ENCODE measurements around the gene PKP4.
"Not testable (repeated sequence)": the region's sequence is repeated elsewhere in the genome, so short reads cannot be mapped to it uniquely, and the experiment has no call there.

PKP4 gene

GRCh38 chr2:158473300-158473699 lies 16.5 kb downstream of the PKP4 start:
- not testable (repeated sequence) for DNase-seq (ENCODE audit: low read depth)

- no peak for DNase-seq (ENCODE audit: low read depth)
Measured at GRCh38 chr2:158473719-158474392, 17.1 kb downstream of the PKP4 start.

- not testable (repeated sequence) for DNase-seq (ENCODE audit: low read depth)
Measured at GRCh38 chr2:158474526-158475011, 17.8 kb downstream of the PKP4 start.

- DNase-seq (ENCODE audit: low read depth): no peak
Measured at GRCh38 chr2:158477202-158477601, 20.4 kb downstream of the PKP4 start.

GRCh38 chr2:158478237-158478636 lies 21.5 kb downstream of the PKP4 start:
- DNase-seq (ENCODE audit: low read depth): no peak

- DNase-seq (ENCODE audit: low read depth): no peak
Measured at GRCh38 chr2:158478816-158479215, 22.1 kb downstream of the PKP4 start.

- DNase-seq (ENCODE audit: low read depth): no peak
Measured at GRCh38 chr2:158481116-158481515, 24.4 kb downstream of the PKP4 start.

GRCh38 chr2:158482594-158482993 lies 25.8 kb downstream of the PKP4 start:
- DNase-seq (ENCODE audit: low read depth): no peak

- DNase-seq (ENCODE audit: low read depth): no peak
Measured at GRCh38 chr2:158484892-158485556, 28.3 kb downstream of the PKP4 start.

GRCh38 chr2:158486150-158486969 lies 29.6 kb downstream of the PKP4 start:
- no peak for DNase-seq (ENCODE audit: low read depth)

GRCh38 chr2:158486970-158487325 lies 30.2 kb downstream of the PKP4 start:
- no peak for DNase-seq (ENCODE audit: low read depth)

- DNase-seq (ENCODE audit: low read depth): no peak
Measured at GRCh38 chr2:158487419-158487818, 30.7 kb downstream of the PKP4 start.

GRCh38 chr2:158488442-158489216 lies 31.9 kb downstream of the PKP4 start:
- DNase-seq (ENCODE audit: low read depth): no peak

GRCh38 chr2:158489366-158490112 lies 32.8 kb downstream of the PKP4 start:
- no peak for DNase-seq (ENCODE audit: low read depth)

GRCh38 chr2:158491072-158491471 lies 34.3 kb downstream of the PKP4 start:
- DNase-seq (ENCODE audit: low read depth): no peak

- no peak for DNase-seq (ENCODE audit: low read depth)
Measured at GRCh38 chr2:158493458-158493857, 36.7 kb downstream of the PKP4 start.

GRCh38 chr2:158495175-158495574 lies 38.4 kb downstream of the PKP4 start:
- DNase-seq (ENCODE audit: low read depth): no peak

GRCh38 chr2:158496986-158497385 lies 40.2 kb downstream of the PKP4 start:
- DNase-seq (ENCODE audit: low read depth): no peak

- DNase-seq (ENCODE audit: low read depth): no peak
Measured at GRCh38 chr2:158497486-158497885, 40.7 kb downstream of the PKP4 start.

- DNase-seq (ENCODE audit: low read depth): no peak
Measured at GRCh38 chr2:158498043-158498748, 41.4 kb downstream of the PKP4 start.

- DNase-seq (ENCODE audit: low read depth): no peak
Measured at GRCh38 chr2:158498749-158499136, 42.0 kb downstream of the PKP4 start.

Data from activated T-cell treated with anti-CD3 and anti-CD28 coated beads for 48 hours (primary cell).